K562 (cell line): ENCODE data around the gene MAP2K7. TPM values are rescaled to one million over a fixed set of nuclear protein-coding genes. Genes with fewer than 3 reads are reported as not detected.

ENCODE experiments used
- ATAC-seq: fragments of 200-7000 bp; cut with Tn5 transposase; 3 replicates; pipeline ENCODE4 v1.9.1; 2020; ENCODE audit warnings: moderate library complexity
- BruUV-seq: library from RNA; stranded (reverse); fragments of 400-500 nt; replicated peaks from 2 replicates; lab custom pipeline; 2021; lab: Mats Ljungman, UMichigan
- CTCF ChIA-PET: fragments of 300-600 bp; formaldehyde crosslinking; extraction: SDS; loops from one replicate; lab custom pipeline; 2021; ENCODE audit warnings: low intra/inter-chr PET ratio; lab: Yijun Ruan, JAX
- POLR2A ChIA-PET: fragments of 300-600, 350-650 bp; sonication (Branson Sonifier 250); formaldehyde crosslinking; extraction: SDS; loops from one replicate; lab custom pipeline; 2021; ENCODE audit warnings: antibody characterized with exemption, inconsistent platforms; lab: Yijun Ruan, JAX
- DNase-seq, 4 experiments: peaks; one replicate each; pipeline versions ENCODE4 v3.0.0 to v3.0.0-alpha.2; 2011 to 2018; ENCODE audit warnings: low spot score in 3 of 4, mixed read lengths in 3 of 4; ENCODE audit errors: extremely low read depth in 1 of 4
- FAIRE-seq: peaks from 2 replicates; lab custom pipeline; 2011; peaks lifted over from hg19 to GRCh38; lab: Jason Lieb, UNC
- H2AFZ ChIP-seq: 2 replicates; pipeline ENCODE4 v1.6.0; 2011; ENCODE audit warnings: low read depth, low read length, control low read depth, inconsistent platforms
- H3K27ac ChIP-seq: fragments of 200-600 bp; 3 replicates; pipeline ENCODE4 v1.8.0; 2011; ENCODE audit warnings: low read depth, mild to moderate bottlenecking, control low read depth, inconsistent platforms, low read length, moderate library complexity, mixed read lengths; ENCODE audit errors: extremely low read depth
- H3K27me3 ChIP-seq, 2 experiments: fragments of 300-600 bp in 1 of 2; 2 replicates in 1 of 2; 3 replicates in 1 of 2; pipeline versions ENCODE4 v1.6.0 to v1.8.0; 2011; ENCODE audit warnings: inconsistent platforms in 2 of 2, low read length in 2 of 2, mild to moderate bottlenecking in 1 of 2, mixed read lengths in 1 of 2, moderate library complexity in 1 of 2; ENCODE audit not compliant: control insufficient read depth in 2 of 2, insufficient read depth in 2 of 2
- H3K36me3 ChIP-seq: fragments of 300-600 bp; 3 replicates; pipeline ENCODE4 v1.8.0; 2011; ENCODE audit warnings: mild to moderate bottlenecking, low read length, inconsistent platforms; ENCODE audit not compliant: control insufficient read depth, insufficient read depth
- H3K4me1 ChIP-seq, 2 experiments: fragments of 200-600 bp in 1 of 2; replicated peaks in 1 of 2; 2 replicates in 1 of 2; 3 replicates in 1 of 2; pipeline versions ENCODE4 v1.5.1 to v1.8.0; 2011; ENCODE audit warnings: inconsistent platforms in 2 of 2, low read length in 2 of 2, mild to moderate bottlenecking in 1 of 2, mixed read lengths in 1 of 2, moderate library complexity in 1 of 2; ENCODE audit not compliant: control insufficient read depth in 2 of 2, insufficient read depth in 2 of 2
- H3K4me2 ChIP-seq: 2 replicates; pipeline ENCODE4 v1.6.1; 2011; ENCODE audit warnings: low read length, control low read depth, inconsistent platforms, mixed read lengths; ENCODE audit not compliant: insufficient read depth
- H3K4me3 ChIP-seq: fragments of 200-600 bp; sonication (generic), shearing (Covaris generic); 2 replicates; pipeline ENCODE4 v1.5.1; 2016; ENCODE audit warnings: control low read depth, inconsistent platforms
- H3K79me2 ChIP-seq: fragments of 200-600 bp; 3 replicates; pipeline ENCODE4 v1.8.0; 2011; ENCODE audit warnings: low read length, inconsistent platforms; ENCODE audit not compliant: control insufficient read depth, insufficient read depth
- H3K9ac ChIP-seq, 2 experiments: 2 replicates each; pipeline versions ENCODE4 v1.6.0 to v1.6.1; 2011; ENCODE audit warnings: low read depth in 2 of 2, low read length in 2 of 2, control low read depth in 1 of 2, inconsistent platforms in 1 of 2, mild to moderate bottlenecking in 1 of 2, mixed read lengths in 1 of 2; ENCODE audit not compliant: insufficient read depth in 1 of 2
- H3K9me1 ChIP-seq: one replicate; pipeline ENCODE4 v1.6.0; 2011; ENCODE audit warnings: inconsistent platforms, mild to moderate bottlenecking, low read length, moderate library complexity; ENCODE audit not compliant: control insufficient read depth, insufficient read depth
- H3K9me3 ChIP-seq: replicated peaks from 2 replicates; pipeline ENCODE4 v1.5.1; 2011; ENCODE audit warnings: low read depth, low read length, inconsistent platforms; ENCODE audit not compliant: control insufficient read depth, insufficient read depth
- H4K20me1 ChIP-seq: replicated peaks from 2 replicates; pipeline ENCODE4 v1.6.1; 2011; ENCODE audit warnings: low read length, inconsistent platforms, mixed read lengths; ENCODE audit not compliant: control insufficient read depth, insufficient read depth
- CBX2 ChIP-seq: fragments of 200-600 bp; sonication (generic); IDR thresholded peaks from one replicate; pipeline ENCODE4 v1.6.1; 2012; ENCODE audit warnings: mild to moderate bottlenecking, low read length, inconsistent platforms; ENCODE audit not compliant: insufficient read depth, poor library complexity, severe bottlenecking
- CREM ChIP-seq: IDR thresholded peaks from 2 replicates; pipeline ENCODE4 v1.6.1; 2014; ENCODE audit warnings: antibody characterized with exemption, low read depth
- KAT7 ChIP-seq: sonication (generic); formaldehyde crosslinking; IDR thresholded peaks from 2 replicates; pipeline ENCODE4 v1.8.0; 2022; ENCODE audit warnings: missing genetic modification reagents, mild to moderate bottlenecking, borderline replicate concordance
- NKRF ChIP-seq: fragments of 450-650 bp; IDR thresholded peaks from 2 replicates; pipeline ENCODE4 v1.6.1; 2016; ENCODE audit warnings: borderline replicate concordance
- NR1H2 ChIP-seq: sonication (generic); formaldehyde crosslinking; IDR thresholded peaks from 2 replicates; pipeline ENCODE4 v1.4.0; 2020; ENCODE audit warnings: mild to moderate bottlenecking, missing genetic modification reagents
- NR2C1 ChIP-seq, 2 experiments: fragments of 450-650 bp; IDR thresholded peaks; 2 replicates each; pipeline ENCODE4 v1.6.1; 2017; ENCODE audit warnings: mild to moderate bottlenecking in 2 of 2, antibody characterized with exemption in 1 of 2, inconsistent platforms in 1 of 2, missing compliant biosample characterization in 1 of 2, missing genetic modification characterization in 1 of 2
- NR2C2 ChIP-seq, 2 experiments: fragments of 200-800 bp in 1 of 2; sonication (Bioruptor generic) in 1 of 2; sonication (generic) in 1 of 2; formaldehyde crosslinking in 1 of 2; IDR thresholded peaks; 2 replicates each; pipeline versions ENCODE4 v1.6.1 to v1.8.0; 2016 to 2022; ENCODE audit warnings: mild to moderate bottlenecking in 1 of 2, missing compliant biosample characterization in 1 of 2, missing genetic modification characterization in 1 of 2, missing genetic modification reagents in 1 of 2
- PML ChIP-seq: IDR thresholded peaks from 2 replicates; pipeline ENCODE4 v1.6.1; 2012; ENCODE audit warnings: low read length, inconsistent platforms
- SAFB ChIP-seq: fragments of 200-400 bp; formaldehyde crosslinking; IDR thresholded peaks from 2 replicates; pipeline ENCODE4 v1.6.1; 2017; ENCODE audit warnings: low read depth, low read length, borderline replicate concordance
- TEAD2 ChIP-seq: fragments of 450-650 bp; IDR thresholded peaks from 2 replicates; pipeline ENCODE4 v1.6.1; 2016; ENCODE audit warnings: missing genetic modification characterization, control low read depth, missing compliant biosample characterization
- XRCC5 ChIP-seq: fragments of 200-400 bp; formaldehyde crosslinking; IDR thresholded peaks from 2 replicates; pipeline ENCODE4 v1.6.1; 2017; ENCODE audit warnings: low read depth, mild to moderate bottlenecking, low read length
- ZMIZ1 ChIP-seq, 2 experiments: fragments of 150-350 bp in 1 of 2; IDR thresholded peaks; 2 replicates each; pipeline ENCODE4 v1.6.1; 2012 to 2016; ENCODE audit warnings: low read depth in 2 of 2, low read length in 2 of 2, mild to moderate bottlenecking in 1 of 2, moderate library complexity in 1 of 2
- ZNF280B ChIP-seq: fragments of 250-450 bp; sonication (Bioruptor Pico); IDR thresholded peaks from 2 replicates; pipeline ENCODE4 v1.5.1; 2021; ENCODE audit warnings: mild to moderate bottlenecking
- WGBS: fragments of 100-300 bp; shearing (Covaris generic); methylation state at CpG from one replicate; pipeline ENCODE4 v1.1.6; 2016; ENCODE audit warnings: low coverage, mixed read lengths; ENCODE audit not compliant: insufficient coverage; ENCODE audit errors: missing lambda C conversion rate; 5-methylcytosine and 5-hydroxymethylcytosine counted together
- in situ Hi-C: fragments of 300-500 bp; cut with MboI; formaldehyde crosslinking; loops from 4 replicates; pipeline ENCODE4 v1.15.0; 2018; ENCODE audit warnings: inconsistent platforms, mixed read lengths
- intact Hi-C: fragments of 100-400 bp; cut with micrococcal nuclease; formaldehyde crosslinking; loops from 2 replicates; pipeline ENCODE4 v1.14.2; 2022
- polyA plus RNA-seq, 8 experiments: library from polyadenylated mRNA; depleted of rRNA in 4 of 8; stranded (reverse) in 5 of 8; unstranded in 3 of 8; fragments of >200 nt; fragmentation: Nextera tagmentation in 2 of 8; fragmentation: Illumina TruSeq in 1 of 8; extraction: Ambion mirVana in 2 of 8; extraction: Trizol in 1 of 8; gene quantifications; 2 replicates each; pipeline versions ENCODE4 v1.2.1 to v1.2.3, GENCODE V29; 2011 to 2014; ENCODE audit warnings: inconsistent platforms in 1 of 8, missing spikeins in 1 of 8
- total RNA-seq, 7 experiments: library from RNA; depleted of rRNA in 6 of 7; stranded (reverse); fragments of >200 nt in 6 of 7; fragmentation: Illumina TruSeq in 2 of 7; extraction: Trizol in 2 of 7; gene quantifications; 2 replicates each; pipeline versions ENCODE4 v1.2.1 to v1.2.3, GENCODE V29; 2011 to 2021; ENCODE audit warnings: low replicate concordance in 1 of 7

Gene MAP2K7
- total and polyA plus RNA-seq, 9 of the 15 experiments (the other 6 are each of a cell fraction or from before 2014, with no cell fraction given), result 0.51 to 45.8 (median 14.1) TPM

GRCh38 chr19:7902796-7903243, 857 bp upstream of the MAP2K7 start:
- Histone ChIP-seq H2AFZ (peak overlapping the region; percentile 87), H3K27me3 (no peaks in the 10 kb centered on the region), H3K9me1 (peaks cover 7% of the 10 kb centered on the region), H3K9me3 (no peaks in the 10 kb centered on the region), H3K4me3 (peak overlapping the region; percentile 96), H3K27ac (peak overlapping the region; percentile 96), H3K36me3 (peaks cover 38% of the 10 kb centered on the region; the same call in 2 of the 3 replicates), H3K79me2 (peaks cover 49% of the 10 kb centered on the region), H3K9ac (peak overlapping the region; percentile 92 to 96), H3K4me2 (peak overlapping the region; percentile 98), H4K20me1 (no peaks in the 10 kb centered on the region), H3K4me1 (peaks cover 13 to 61% of the 10 kb centered on the region in 2 experiments; a peak in 4 of 5 replicates)
- ChIA-PET POLR2A (interaction anchor here (0.7 to 5.3 kb wide), 9 partner anchors 9 to 46 kb away, joined by 3 to 72 read pairs (median 6); partner anchors contain the start of genes LRRC8E, SNAPC2 and TGFBR3L), CTCF (interaction anchor here (0.6 to 1.0 kb wide), 2 partner anchors 31 to 49 kb away, joined by 3 read pairs; no protein-coding TSS in a partner anchor)
- in situ Hi-C loops, result no loop called here
- WGBS, result 0% methylated on average over 17 of the region's 20 CpGs
- intact Hi-C loops, result loop anchor here (2.0 kb wide), 2 partner anchors 32 to 50 kb away; no protein-coding TSS in a partner anchor
- BruUV-seq, result TSS peak; percentile 89
- FAIRE-seq (peak; percentile 59), DNase-seq (peak in 1 of 4 experiments; percentile 40), ATAC-seq (no peak; the same call in 1 of the 3 replicates)
- 0 out of 2 replicates have a peak, but pooled peaks have one; percentile 5 for TF ChIP-seq PML
- TF ChIP-seq TEAD2, result 0 out of 2 replicates have a peak, but pooled peaks have one; percentile 16
- TF ChIP-seq KAT7 (CRISPR knock-in tag), result peak; percentile 92; the same call in 1 of the 2 replicates
- peak; percentile 16; the same call in 1 of the 2 replicates for TF ChIP-seq CREM
- TF ChIP-seq ZNF280B (CRISPR knock-in tag), result no peak
- TF ChIP-seq NKRF, result no peak
- no peak for TF ChIP-seq SAFB
- TF ChIP-seq CBX2, result no peak
- no peak; the same call in 1 of the 2 replicates for TF ChIP-seq NR2C1 (IDR thresholded peaks at IDR 0.05)
- 0 out of 2 replicates have a peak, but pooled peaks have one; percentile 63 for TF ChIP-seq NR2C1 (tag; IDR thresholded peaks at IDR 0.05)
- 0 out of 2 replicates have a peak, but pooled peaks have one; percentile 6 for TF ChIP-seq XRCC5
- TF ChIP-seq ZMIZ1 (IDR thresholded peaks at IDR 0.05; ENCODE audit: low read depth in 2 of 2, low read length in 2 of 2), result no peak
- TF ChIP-seq NR2C2 (CRISPR knock-in tag; IDR thresholded peaks at IDR 0.05), result no peak
- TF ChIP-seq NR2C2 (tag; IDR thresholded peaks at IDR 0.05), result 0 out of 2 replicates have a peak, but pooled peaks have one; percentile 0
- 0 out of 2 replicates have a peak, but pooled peaks have one; percentile 22 for TF ChIP-seq NR1H2 (CRISPR knock-in tag)
